ENCODE measurements around the gene TBATA.

DNA sequence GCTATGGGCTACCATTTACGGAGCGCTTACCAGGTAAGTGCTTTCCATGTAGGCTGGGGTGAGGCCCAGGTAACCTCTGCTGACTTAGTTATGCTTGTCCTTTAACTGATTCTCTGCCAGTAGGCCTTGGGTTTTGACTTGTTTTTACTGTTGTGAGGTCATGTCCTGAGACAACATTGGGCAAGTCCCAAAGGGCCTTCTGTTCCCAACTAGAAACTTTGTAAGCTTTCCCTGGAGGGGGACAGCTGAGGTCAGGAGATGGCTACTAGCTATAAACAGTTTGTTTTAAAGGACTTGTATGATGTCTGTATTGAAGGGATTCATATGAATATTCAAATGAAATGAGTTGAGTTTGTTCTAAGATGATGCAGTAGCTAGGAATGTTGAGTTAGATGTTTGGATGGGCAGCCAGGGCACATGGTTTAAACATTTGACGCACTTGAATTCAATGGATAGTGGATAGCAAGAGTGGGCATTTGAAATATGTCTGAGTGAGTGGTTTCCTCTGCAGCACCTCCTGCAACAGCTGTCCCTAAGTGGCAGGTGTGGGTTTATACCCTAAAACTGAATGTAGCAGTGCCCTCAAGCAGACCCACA is 20.5 kb upstream of the TBATA start:
- TF ChIP-seq, protein P1, sequence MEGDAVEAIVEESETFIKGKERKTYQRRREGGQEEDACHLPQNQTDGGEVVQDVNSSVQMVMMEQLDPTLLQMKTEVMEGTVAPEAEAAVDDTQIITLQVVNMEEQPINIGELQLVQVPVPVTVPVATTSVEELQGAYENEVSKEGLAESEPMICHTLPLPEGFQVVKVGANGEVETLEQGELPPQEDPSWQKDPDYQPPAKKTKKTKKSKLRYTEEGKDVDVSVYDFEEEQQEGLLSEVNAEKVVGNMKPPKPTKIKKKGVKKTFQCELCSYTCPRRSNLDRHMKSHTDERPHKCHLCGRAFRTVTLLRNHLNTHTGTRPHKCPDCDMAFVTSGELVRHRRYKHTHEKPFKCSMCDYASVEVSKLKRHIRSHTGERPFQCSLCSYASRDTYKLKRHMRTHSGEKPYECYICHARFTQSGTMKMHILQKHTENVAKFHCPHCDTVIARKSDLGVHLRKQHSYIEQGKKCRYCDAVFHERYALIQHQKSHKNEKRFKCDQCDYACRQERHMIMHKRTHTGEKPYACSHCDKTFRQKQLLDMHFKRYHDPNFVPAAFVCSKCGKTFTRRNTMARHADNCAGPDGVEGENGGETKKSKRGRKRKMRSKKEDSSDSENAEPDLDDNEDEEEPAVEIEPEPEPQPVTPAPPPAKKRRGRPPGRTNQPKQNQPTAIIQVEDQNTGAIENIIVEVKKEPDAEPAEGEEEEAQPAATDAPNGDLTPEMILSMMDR (IDR thresholded peaks at IDR 0.05 in 8 of 11, conservative IDR thresholded peaks at IDR 0.05 in 3 of 11) = no peak
- TF ChIP-seq POLR2AphosphoS5 (IDR thresholded peaks at IDR 0.05) (no peak), POLR2A (IDR thresholded peaks at IDR 0.05) (no peak)

Data from spleen (tissue), 7 donors.